GM18502 (cell line): ENCODE measurements around the gene VTN.

Experiments
- ATAC-seq: cut with Tn5 transposase; IDR thresholded peaks from one replicate; pipeline ENCODE4 v1.9.1; 2021; ENCODE audit warnings: mild to moderate bottlenecking; ENCODE audit not compliant: unreplicated experiment, poor library complexity

The VTN gene

GRCh38 chr17:28396635-28397239 is 26.6 kb upstream of the VTN start:
- no peak for ATAC-seq

GRCh38 chr17:28395968-28396367 is 25.9 kb upstream of the VTN start:
- ATAC-seq, result no peak

GRCh38 chr17:28395426-28395825 is 25.3 kb upstream of the VTN start:
- ATAC-seq, result no peak

GRCh38 chr17:28394337-28395116 is 24.4 kb upstream of the VTN start:
- ATAC-seq, result no peak

- ATAC-seq, result no peak
Measured at GRCh38 chr17:28392491-28392890, 22.4 kb upstream of the VTN start.

- no peak for ATAC-seq
Measured at GRCh38 chr17:28391401-28391800, 21.3 kb upstream of the VTN start.

- ATAC-seq, result no peak
Measured at GRCh38 chr17:28390984-28391383, 20.9 kb upstream of the VTN start.

GRCh38 chr17:28390563-28390962 is 20.5 kb upstream of the VTN start:
- no peak for ATAC-seq

GRCh38 chr17:28390141-28390540 is 20.0 kb upstream of the VTN start:
- ATAC-seq, result no peak

GRCh38 chr17:28388106-28388505 is 18.0 kb upstream of the VTN start:
- ATAC-seq, result no peak

GRCh38 chr17:28386391-28386790 is 16.3 kb upstream of the VTN start:
- no peak for ATAC-seq

GRCh38 chr17:28385406-28385805 is 15.3 kb upstream of the VTN start:
- ATAC-seq, result no peak

GRCh38 chr17:28385037-28385400 is 14.9 kb upstream of the VTN start:
- peak; percentile 43 for ATAC-seq

GRCh38 chr17:28384281-28385036 is 14.4 kb upstream of the VTN start:
- peak; percentile 81 for ATAC-seq

- ATAC-seq, result no peak
Measured at GRCh38 chr17:28381141-28381825, 11.2 kb upstream of the VTN start.

GRCh38 chr17:28379814-28380801 is 10.0 kb upstream of the VTN start:
- no peak for ATAC-seq

- ATAC-seq, result no peak
Measured at GRCh38 chr17:28372945-28373274, 2.8 kb upstream of the VTN start.

GRCh38 chr17:28372203-28372944 is 2.3 kb upstream of the VTN start:
- ATAC-seq, result peak; percentile 23
